ENCODE measurements around the gene NPR1.

The NPR1 gene

GRCh38 chr1:153730468-153730988, 52.0 kb downstream of the NPR1 start:
- Histone ChIP-seq H3K27me3 (ENCODE audit: control insufficient read depth in 1 of 2, insufficient read depth in 1 of 2, low read length in 2 of 2) (no peaks in the 10 kb centered on the region), H2BK12ac (ENCODE audit: low read length in 2 of 2) (no peak overlapping the region), H3K36me3 (ENCODE audit: control insufficient read depth in 1 of 2, insufficient read depth in 2 of 2, low read depth in 1 of 2, low read length in 2 of 2) (peaks cover 5 to 6% of the 10 kb centered on the region in 2 experiments), H3K4me2 (ENCODE audit: low read length, poor library complexity, severe bottlenecking) (no peak overlapping the region), H3K27ac (ENCODE audit: low read length, poor library complexity, severe bottlenecking) (no peak overlapping the region), H4K8ac (ENCODE audit: low read length) (no peak overlapping the region), H4K91ac (ENCODE audit: low read length) (no peak overlapping the region), H3K9me3 (ENCODE audit: control insufficient read depth, low read length) (no peaks in the 10 kb centered on the region), H3K79me1 (replicated peaks; ENCODE audit: low read length, poor library complexity, severe bottlenecking) (peaks cover 21% of the 10 kb centered on the region), H3K4me3 (ENCODE audit: insufficient read depth in 1 of 2, low read depth in 1 of 2, low read length in 2 of 2) (no peak overlapping the region), H2BK15ac (ENCODE audit: low read depth, poor library complexity, severe bottlenecking) (no peak overlapping the region), H2BK5ac (ENCODE audit: low read depth, low read length, poor library complexity, severe bottlenecking) (no peak overlapping the region), H3K9ac (ENCODE audit: low read length) (no peak overlapping the region), H2AFZ (ENCODE audit: low read depth, low read length) (no peak overlapping the region), H2BK120ac (ENCODE audit: low read depth, low read length) (no peak overlapping the region), H3K23ac (ENCODE audit: low read length in 2 of 2) (peak overlapping the region in 1 of 2 experiments; percentile 9), H3K4me1 (ENCODE audit: control insufficient read depth, insufficient read depth, low read depth, low read length) (peaks cover 16% of the 10 kb centered on the region), H2AK5ac (ENCODE audit: low read length, severe bottlenecking) (no peak overlapping the region), H3K4ac (ENCODE audit: low read depth in 1 of 2, low read length in 2 of 2) (no peak overlapping the region), H3K18ac (ENCODE audit: low read depth in 1 of 2, low read length in 2 of 2) (no peak overlapping the region), H3K14ac (ENCODE audit: low read length in 2 of 2) (no peak overlapping the region)
- WGBS: 83% methylated on average over 5 of the region's 5 CpGs
- no peak for DNase-seq

DNA sequence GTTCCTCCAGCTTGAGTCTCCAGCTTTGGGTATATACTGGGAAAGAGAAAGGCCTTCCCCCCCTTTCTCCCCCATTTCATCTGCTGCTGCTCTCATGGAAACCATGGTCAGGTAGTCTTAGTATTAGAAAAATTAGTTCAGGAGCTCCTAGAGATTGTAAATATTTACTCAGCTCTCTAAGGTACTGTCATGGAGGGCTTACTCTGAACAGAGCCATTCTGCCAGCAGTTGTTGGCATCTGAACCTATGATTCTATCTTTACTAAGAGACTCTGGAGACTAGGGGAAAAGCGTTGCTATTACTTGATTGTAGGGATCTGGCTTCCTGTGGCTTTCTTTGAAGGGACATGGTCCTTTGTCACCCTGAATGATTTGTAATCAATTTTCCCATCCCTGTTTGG, 55.5 kb downstream of the NPR1 start:
- H3K9me3 ChIP-seq (ENCODE audit: control insufficient read depth, low read length): no peaks in the 10 kb centered on the region
- no peak overlapping the region for H3K14ac ChIP-seq (ENCODE audit: low read length in 2 of 2)
- H4K91ac ChIP-seq (ENCODE audit: low read length): no peak overlapping the region
- H2BK120ac ChIP-seq (ENCODE audit: low read depth, low read length): no peak overlapping the region
- H2AK5ac ChIP-seq (ENCODE audit: low read length, severe bottlenecking): peak overlapping the region; percentile 26
- H2AFZ ChIP-seq (ENCODE audit: low read depth, low read length): no peak overlapping the region
- peaks cover 26% of the 10 kb centered on the region for H3K79me1 ChIP-seq (replicated peaks; ENCODE audit: low read length, poor library complexity, severe bottlenecking)
- no peak for DNase-seq
- H3K4ac ChIP-seq (ENCODE audit: low read depth in 1 of 2, low read length in 2 of 2): no peak overlapping the region
- H2BK15ac ChIP-seq (ENCODE audit: low read depth, poor library complexity, severe bottlenecking): no peak overlapping the region
- 86% methylated on average over 1 of the region's 1 CpG for WGBS
- H3K9ac ChIP-seq (ENCODE audit: low read length): peak overlapping the region; percentile 69
- H3K36me3 ChIP-seq (ENCODE audit: control insufficient read depth in 1 of 2, insufficient read depth in 2 of 2, low read depth in 1 of 2, low read length in 2 of 2): peaks cover 9 to 12% of the 10 kb centered on the region in 2 experiments
- H4K8ac ChIP-seq (ENCODE audit: low read length): no peak overlapping the region
- H3K4me2 ChIP-seq (ENCODE audit: low read length, poor library complexity, severe bottlenecking): no peak overlapping the region
- H3K27me3 ChIP-seq (ENCODE audit: control insufficient read depth in 1 of 2, insufficient read depth in 1 of 2, low read length in 2 of 2): no peaks in the 10 kb centered on the region
- no peak overlapping the region for H3K4me3 ChIP-seq (ENCODE audit: insufficient read depth in 1 of 2, low read depth in 1 of 2, low read length in 2 of 2)
- no peak overlapping the region for H3K18ac ChIP-seq (ENCODE audit: low read depth in 1 of 2, low read length in 2 of 2)
- no peak overlapping the region for H3K23ac ChIP-seq (ENCODE audit: low read length in 2 of 2)
- peaks cover 14% of the 10 kb centered on the region for H3K4me1 ChIP-seq (ENCODE audit: control insufficient read depth, insufficient read depth, low read depth, low read length)
- H2BK5ac ChIP-seq (ENCODE audit: low read depth, low read length, poor library complexity, severe bottlenecking): no peak overlapping the region
- no peak overlapping the region for H2BK12ac ChIP-seq (ENCODE audit: low read length in 2 of 2)
- H3K27ac ChIP-seq (ENCODE audit: low read length, poor library complexity, severe bottlenecking): no peak overlapping the region

GRCh38 chr1:153734396-153735089, 56.1 kb downstream of the NPR1 start:
- WGBS: 85% methylated on average over 3 of the region's 3 CpGs
- Histone ChIP-seq H2BK120ac (ENCODE audit: low read depth, low read length) (no peak overlapping the region), H3K27me3 (ENCODE audit: control insufficient read depth in 1 of 2, insufficient read depth in 1 of 2, low read length in 2 of 2) (no peaks in the 10 kb centered on the region)

DNA sequence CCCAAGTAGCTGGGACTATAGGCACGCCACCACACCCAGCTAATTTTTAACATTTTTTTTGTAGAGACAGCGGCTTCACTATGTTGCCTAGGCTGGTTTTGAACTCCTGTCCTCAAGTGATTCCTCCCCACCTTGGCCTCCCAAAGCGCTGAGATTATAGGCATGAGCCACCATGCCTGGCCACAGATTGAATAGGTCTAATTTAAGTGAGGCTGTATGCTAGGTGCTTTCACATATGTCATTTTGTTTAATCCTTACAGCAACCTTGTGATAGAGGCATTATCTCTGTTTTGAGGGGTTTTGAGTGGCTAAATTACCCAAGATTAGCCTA, 56.6 kb downstream of the NPR1 start:
- no peaks in the 10 kb centered on the region for H3K27me3 ChIP-seq (ENCODE audit: control insufficient read depth in 1 of 2, insufficient read depth in 1 of 2, low read length in 2 of 2)
- H4K91ac ChIP-seq (ENCODE audit: low read length): no peak overlapping the region
- H3K4me2 ChIP-seq (ENCODE audit: low read length, poor library complexity, severe bottlenecking): no peak overlapping the region
- H3K79me1 ChIP-seq (replicated peaks; ENCODE audit: low read length, poor library complexity, severe bottlenecking): peaks cover 27% of the 10 kb centered on the region
- no peak overlapping the region for H3K14ac ChIP-seq (ENCODE audit: low read length in 2 of 2)
- WGBS: 98% methylated on average over 3 of the region's 3 CpGs
- DNase-seq: no peak
- no peak overlapping the region for H4K8ac ChIP-seq (ENCODE audit: low read length)
- peak overlapping the region; percentile 69 for H3K9ac ChIP-seq (ENCODE audit: low read length)
- no peak overlapping the region for H3K27ac ChIP-seq (ENCODE audit: low read length, poor library complexity, severe bottlenecking)
- H3K18ac ChIP-seq (ENCODE audit: low read depth in 1 of 2, low read length in 2 of 2): no peak overlapping the region
- H2BK12ac ChIP-seq (ENCODE audit: low read length in 2 of 2): no peak overlapping the region
- H2AK5ac ChIP-seq (ENCODE audit: low read length, severe bottlenecking): peak overlapping the region; percentile 96
- H3K9me3 ChIP-seq (ENCODE audit: control insufficient read depth, low read length): no peaks in the 10 kb centered on the region
- no peak overlapping the region for H2BK120ac ChIP-seq (ENCODE audit: low read depth, low read length)
- H2AFZ ChIP-seq (ENCODE audit: low read depth, low read length): no peak overlapping the region
- H3K4me1 ChIP-seq (ENCODE audit: control insufficient read depth, insufficient read depth, low read depth, low read length): peaks cover 8% of the 10 kb centered on the region
- H2BK5ac ChIP-seq (ENCODE audit: low read depth, low read length, poor library complexity, severe bottlenecking): no peak overlapping the region
- no peak overlapping the region for H2BK15ac ChIP-seq (ENCODE audit: low read depth, poor library complexity, severe bottlenecking)
- peaks cover 15% of the 10 kb centered on the region in 2 experiments for H3K36me3 ChIP-seq (ENCODE audit: control insufficient read depth in 1 of 2, insufficient read depth in 2 of 2, low read depth in 1 of 2, low read length in 2 of 2)
- H3K4ac ChIP-seq (ENCODE audit: low read depth in 1 of 2, low read length in 2 of 2): no peak overlapping the region
- no peak overlapping the region for H3K23ac ChIP-seq (ENCODE audit: low read length in 2 of 2)
- H3K4me3 ChIP-seq (ENCODE audit: insufficient read depth in 1 of 2, low read depth in 1 of 2, low read length in 2 of 2): no peak overlapping the region

More at GRCh38 chr1:153734396-153735089, 56.1 kb downstream of the NPR1 start:
- Histone ChIP-seq H2BK15ac (ENCODE audit: low read depth, poor library complexity, severe bottlenecking) (peak overlapping the region; percentile 54), H3K23ac (ENCODE audit: low read length in 2 of 2) (peak overlapping the region in 1 of 2 experiments; percentile 24), H3K4me3 (ENCODE audit: insufficient read depth in 1 of 2, low read depth in 1 of 2, low read length in 2 of 2) (no peak overlapping the region), H3K4me2 (ENCODE audit: low read length, poor library complexity, severe bottlenecking) (peak overlapping the region; percentile 28), H3K4ac (ENCODE audit: low read depth in 1 of 2, low read length in 2 of 2) (no peak overlapping the region), H3K18ac (ENCODE audit: low read depth in 1 of 2, low read length in 2 of 2) (peak overlapping the region in 1 of 2 experiments; percentile 21), H3K27ac (ENCODE audit: low read length, poor library complexity, severe bottlenecking) (peak overlapping the region; percentile 64), H3K9ac (ENCODE audit: low read length) (peak overlapping the region; percentile 69), H3K4me1 (ENCODE audit: control insufficient read depth, insufficient read depth, low read depth, low read length) (peaks cover 9% of the 10 kb centered on the region), H2BK5ac (ENCODE audit: low read depth, low read length, poor library complexity, severe bottlenecking) (no peak overlapping the region), H3K14ac (ENCODE audit: low read length in 2 of 2) (no peak overlapping the region), H4K8ac (ENCODE audit: low read length) (no peak overlapping the region), H2AFZ (ENCODE audit: low read depth, low read length) (no peak overlapping the region), H3K36me3 (ENCODE audit: control insufficient read depth in 1 of 2, insufficient read depth in 2 of 2, low read depth in 1 of 2, low read length in 2 of 2) (peaks cover 13 to 15% of the 10 kb centered on the region in 2 experiments), H3K9me3 (ENCODE audit: control insufficient read depth, low read length) (no peaks in the 10 kb centered on the region), H2AK5ac (ENCODE audit: low read length, severe bottlenecking) (peak overlapping the region; percentile 96), H2BK12ac (ENCODE audit: low read length in 2 of 2) (no peak overlapping the region), H3K79me1 (replicated peaks; ENCODE audit: low read length, poor library complexity, severe bottlenecking) (peaks cover 26% of the 10 kb centered on the region), H4K91ac (ENCODE audit: low read length) (no peak overlapping the region)
- no peak for DNase-seq
